ENCODE measurements around the gene OR2AG2.
A peak's percentile ranks its signal among the peaks of the same experiment; 100 is the strongest.

OR2AG2 gene

GRCh38 chr11:6737872-6738466 lies 33.8 kb downstream of the OR2AG2 start:
- peak; percentile 64 for DNase-seq

GRCh38 chr11:6736495-6737121 lies 35.2 kb downstream of the OR2AG2 start:
- no peak for DNase-seq

- no peak for DNase-seq
Observed at GRCh38 chr11:6735306-6735705, 36.5 kb downstream of the OR2AG2 start.

GRCh38 chr11:6734616-6735015 lies 37.2 kb downstream of the OR2AG2 start:
- no peak for DNase-seq

GRCh38 chr11:6733326-6734275 lies 38.2 kb downstream of the OR2AG2 start:
- DNase-seq = no peak

GRCh38 chr11:6727971-6728760 lies 43.6 kb downstream of the OR2AG2 start:
- no peak for DNase-seq

GRCh38 chr11:6725386-6725896 lies 46.3 kb downstream of the OR2AG2 start:
- no peak for DNase-seq

GRCh38 chr11:6724013-6724412 lies 47.8 kb downstream of the OR2AG2 start:
- no peak for DNase-seq

- DNase-seq = no peak
Observed at GRCh38 chr11:6721343-6721742, 50.4 kb downstream of the OR2AG2 start.

GRCh38 chr11:6719576-6719975 lies 52.2 kb downstream of the OR2AG2 start:
- no peak for DNase-seq

- no peak for DNase-seq
Observed at GRCh38 chr11:6717426-6717825, 54.4 kb downstream of the OR2AG2 start.

All from activated CD4-positive, alpha-beta T cell treated with anti-CD3 and anti-CD28 coated beads, Interleukin-2, amount 50 U/mL, for 1 hour (primary cell).